PC-9 (cell line): ENCODE data around the gene TUG1. TPM values are rescaled to one million over a fixed set of nuclear protein-coding genes. Genes with fewer than 3 reads are reported as not detected.
A peak's percentile ranks its signal among the peaks of the same experiment; 100 is the strongest.

Experiments
- BruUV-seq: library from RNA; stranded (reverse); fragments of 400-500 nt; replicated peaks from 2 replicates; lab custom pipeline; 2021; lab: Mats Ljungman, UMichigan
- CTCF ChIA-PET: fragments of 300-600 bp; sonication (Branson Sonifier 250); formaldehyde crosslinking; loops from one replicate; lab custom pipeline; 2022; ENCODE audit warnings: antibody characterized with exemption; lab: Charles Lee
- POLR2A ChIA-PET: fragments of 300-600 bp; sonication (Branson Sonifier 250); formaldehyde crosslinking; loops from one replicate; lab custom pipeline; 2022; ENCODE audit warnings: antibody characterized with exemption; ENCODE audit not compliant: unreplicated experiment; lab: Charles Lee
- DNase-seq, 2 experiments: peaks; one replicate each; pipeline versions ENCODE4 v3.0.0 to v3.0.0-alpha.2; 2015 to 2022; ENCODE audit warnings: mixed read lengths in 1 of 2
- H2AFZ ChIP-seq: fragments of 200-600 bp; sonication (generic); 2 replicates; pipeline ENCODE4 v1.8.1; 2017; ENCODE audit warnings: antibody characterized with exemption
- H3F3A ChIP-seq: fragments of 200-600 bp; sonication (generic); 2 replicates; pipeline ENCODE4 v1.8.1; 2017; ENCODE audit warnings: antibody characterized with exemption, mild to moderate bottlenecking, low read depth; ENCODE audit not compliant: insufficient read depth
- H3K27ac ChIP-seq: fragments of 200-600 bp; sonication (generic); 2 replicates; pipeline ENCODE4 v1.6.1; 2016; ENCODE audit warnings: mixed run types
- H3K27me3 ChIP-seq: fragments of 200-600 bp; sonication (generic); 2 replicates; pipeline ENCODE4 v1.6.1; 2016; ENCODE audit warnings: low read depth, mixed run types; ENCODE audit not compliant: insufficient read depth
- H3K36me3 ChIP-seq: fragments of 200-600 bp; sonication (generic); 2 replicates; pipeline ENCODE4 v1.6.1; 2016; ENCODE audit warnings: low read depth, mixed run types
- H3K4me1 ChIP-seq: fragments of 200-600 bp; sonication (generic); replicated peaks from 2 replicates; pipeline ENCODE4 v1.6.1; 2016; ENCODE audit warnings: mixed run types; ENCODE audit not compliant: insufficient read depth
- H3K4me2 ChIP-seq: fragments of 200-600 bp; sonication (generic); 2 replicates; pipeline ENCODE4 v1.6.1; 2017; ENCODE audit warnings: mixed run types
- H3K4me3 ChIP-seq: fragments of 200-600 bp; sonication (generic); 2 replicates; pipeline ENCODE4 v1.6.1; 2016; ENCODE audit warnings: mixed run types
- H3K79me2 ChIP-seq: fragments of 200-600 bp; sonication (generic); 2 replicates; pipeline ENCODE4 v1.6.1; 2017; ENCODE audit warnings: low read depth, mixed run types
- H3K9me2 ChIP-seq: fragments of 200-600 bp; sonication (generic); 2 replicates; pipeline ENCODE4 v1.8.1; 2017; ENCODE audit warnings: mild to moderate bottlenecking; ENCODE audit not compliant: insufficient read depth
- H3K9me3 ChIP-seq: fragments of 200-600 bp; sonication (generic); 2 replicates; pipeline ENCODE4 v1.8.1; 2016; ENCODE audit warnings: low read depth; ENCODE audit not compliant: insufficient read depth
- H4K20me1 ChIP-seq: fragments of 200-600 bp; sonication (generic); 2 replicates; pipeline ENCODE4 v1.8.1; 2017; ENCODE audit not compliant: insufficient read depth
- EZH2 ChIP-seq: fragments of 200-600 bp; sonication (generic); IDR thresholded peaks from 2 replicates; pipeline ENCODE4 v1.8.0; 2017; ENCODE audit warnings: antibody characterized with exemption, low read depth
- intact Hi-C: fragments of 100-400 bp; cut with micrococcal nuclease; formaldehyde crosslinking; loops from one replicate; pipeline ENCODE4 v1.10.0; 2022; ENCODE audit not compliant: unreplicated experiment
- total RNA-seq: library from RNA; stranded (reverse); gene quantifications from 2 replicates; pipeline ENCODE4 v1.2.3, GENCODE V29; 2021
- TF ChIP-seq, protein P1 (sequence below): fragments of 200-600 bp; sonication (generic); conservative IDR thresholded peaks from 2 replicates; pipeline ENCODE4 v1.6.1; 2017; ENCODE audit warnings: mixed run types, antibody characterized with exemption, mild to moderate bottlenecking, moderate library complexity

TUG1 gene
- total RNA-seq, 1 experiment from 2014 or later, result 105 TPM

- Histone ChIP-seq H3K4me2 (peak overlapping the region; percentile 88), H4K20me1 (no peaks in the 10 kb centered on the region), H3K27ac (peak overlapping the region; percentile 78), H3K9me2 (no peaks in the 10 kb centered on the region), H3F3A (no peaks in the 10 kb centered on the region; the same call in 1 of the 2 replicates), H3K4me3 (peak overlapping the region; percentile 89), H3K27me3 (no peaks in the 10 kb centered on the region), H3K36me3 (peaks cover 75% of the 10 kb centered on the region), H3K4me1 (peaks cover 32% of the 10 kb centered on the region; the same call in 1 of the 2 replicates), H3K9me3 (peaks cover 61% of the 10 kb centered on the region), H2AFZ (peak overlapping the region; percentile 80), H3K79me2 (peaks cover 94% of the 10 kb centered on the region)
- DNase-seq, result peak in 1 of 2 experiments; percentile 44
- ChIA-PET POLR2A (interaction anchor here (0.5 to 1.0 kb wide), 7 partner anchors 67 to 1884 kb away, joined by 3 to 7 read pairs (median 6); no protein-coding TSS in a partner anchor), CTCF (interaction anchor here (0.6 kb wide), 1 partner anchor 334 kb away, joined by 5 read pairs; the partner anchor contains the start of gene SLC35E4)
- intact Hi-C loops, result loop anchor here (1.0 kb wide), 1 partner anchor 112 kb away; the partner anchor contains the start of gene SMTN
- TF ChIP-seq, protein P1, sequence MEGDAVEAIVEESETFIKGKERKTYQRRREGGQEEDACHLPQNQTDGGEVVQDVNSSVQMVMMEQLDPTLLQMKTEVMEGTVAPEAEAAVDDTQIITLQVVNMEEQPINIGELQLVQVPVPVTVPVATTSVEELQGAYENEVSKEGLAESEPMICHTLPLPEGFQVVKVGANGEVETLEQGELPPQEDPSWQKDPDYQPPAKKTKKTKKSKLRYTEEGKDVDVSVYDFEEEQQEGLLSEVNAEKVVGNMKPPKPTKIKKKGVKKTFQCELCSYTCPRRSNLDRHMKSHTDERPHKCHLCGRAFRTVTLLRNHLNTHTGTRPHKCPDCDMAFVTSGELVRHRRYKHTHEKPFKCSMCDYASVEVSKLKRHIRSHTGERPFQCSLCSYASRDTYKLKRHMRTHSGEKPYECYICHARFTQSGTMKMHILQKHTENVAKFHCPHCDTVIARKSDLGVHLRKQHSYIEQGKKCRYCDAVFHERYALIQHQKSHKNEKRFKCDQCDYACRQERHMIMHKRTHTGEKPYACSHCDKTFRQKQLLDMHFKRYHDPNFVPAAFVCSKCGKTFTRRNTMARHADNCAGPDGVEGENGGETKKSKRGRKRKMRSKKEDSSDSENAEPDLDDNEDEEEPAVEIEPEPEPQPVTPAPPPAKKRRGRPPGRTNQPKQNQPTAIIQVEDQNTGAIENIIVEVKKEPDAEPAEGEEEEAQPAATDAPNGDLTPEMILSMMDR, result no peak
- TF ChIP-seq EZH2, result no peak
- TSS peak; percentile 37 for BruUV-seq
Observed at GRCh38 chr22:30969532-30970355, 679 bp downstream of the TUG1 start.

- Histone ChIP-seq H4K20me1 (no peaks in the 10 kb centered on the region), H3K4me3 (peak overlapping the region; percentile 89), H3K27me3 (no peaks in the 10 kb centered on the region), H3K79me2 (peaks cover 93% of the 10 kb centered on the region), H3K4me2 (peak overlapping the region; percentile 88), H3K4me1 (peaks cover 31% of the 10 kb centered on the region; the same call in 1 of the 2 replicates), H3F3A (no peaks in the 10 kb centered on the region; the same call in 1 of the 2 replicates), H2AFZ (no peak overlapping the region), H3K36me3 (peaks cover 75% of the 10 kb centered on the region), H3K27ac (no peak overlapping the region), H3K9me3 (peaks cover 64% of the 10 kb centered on the region), H3K9me2 (no peaks in the 10 kb centered on the region)
- no peak for DNase-seq
- intact Hi-C loops, result no loop called here
- ChIA-PET POLR2A (interaction anchor here (0.5 kb wide), 1 partner anchor 305 kb away, joined by 3 read pairs; no protein-coding TSS in a partner anchor), CTCF (no interaction called here)
- no TSS peak for BruUV-seq
- TF ChIP-seq, protein P1, result no peak
- no peak for TF ChIP-seq EZH2
Observed at GRCh38 chr22:30970356-30970746, 1.3 kb downstream of the TUG1 start.

DNA sequence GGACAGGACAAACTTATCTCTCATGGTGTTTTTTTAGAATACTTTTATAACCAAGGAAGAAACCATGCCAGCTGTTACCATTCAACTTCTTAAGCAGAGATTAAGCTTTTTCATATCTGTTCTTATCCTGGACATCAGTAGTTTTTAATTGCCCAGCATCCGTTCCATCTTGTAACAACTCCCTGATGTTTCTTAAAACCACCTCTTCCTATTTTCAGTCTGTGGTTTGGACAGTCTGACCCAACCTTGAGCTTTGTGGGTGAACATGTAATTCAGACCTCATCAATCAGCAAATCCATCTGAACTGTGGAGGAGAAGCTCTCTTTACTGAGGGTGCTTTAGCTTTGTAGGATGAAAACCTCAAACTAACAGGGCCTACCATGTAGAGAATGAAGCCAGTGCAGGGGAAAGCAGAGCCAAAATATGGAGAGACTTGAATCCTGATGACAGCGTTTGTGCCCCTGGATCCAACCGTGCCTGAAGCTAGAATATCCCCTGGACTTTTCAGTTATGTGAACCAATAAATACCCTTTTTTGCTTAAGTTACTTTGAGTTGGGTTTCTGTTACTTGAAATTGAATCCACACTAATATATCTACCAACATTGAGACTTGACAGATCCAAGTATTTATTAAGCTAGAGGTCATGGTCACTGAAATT is 9.4 kb downstream of the TUG1 start:
- no TSS peak for BruUV-seq

More for the DNA sequence above, 9.4 kb downstream of the TUG1 start:
- no peaks in the 10 kb centered on the region for H3K9me2 ChIP-seq
- no peak for DNase-seq
- intact Hi-C loops, result no loop called here
- H4K20me1 ChIP-seq, result no peaks in the 10 kb centered on the region
- peaks cover 63% of the 10 kb centered on the region for H3K9me3 ChIP-seq
- CTCF ChIA-PET, result interaction anchor here (0.6 kb wide), 2 partner anchors 243 to 708 kb away, joined by 3 read pairs; no protein-coding TSS in a partner anchor
- no peak overlapping the region for H3K4me2 ChIP-seq
- H3F3A ChIP-seq, result peaks cover 14% of the 10 kb centered on the region; the same call in 1 of the 2 replicates
- no peak overlapping the region for H2AFZ ChIP-seq
- no peak overlapping the region for H3K4me3 ChIP-seq
- POLR2A ChIA-PET, result no interaction called here
- H3K4me1 ChIP-seq, result no peaks in the 10 kb centered on the region
- H3K27me3 ChIP-seq, result no peaks in the 10 kb centered on the region
- TF ChIP-seq EZH2, result no peak
- TF ChIP-seq, protein P1, result no peak
- H3K27ac ChIP-seq, result no peak overlapping the region
- H3K79me2 ChIP-seq, result peaks cover 30% of the 10 kb centered on the region
- H3K36me3 ChIP-seq, result peaks cover 33% of the 10 kb centered on the region
